OCI-LY1 (cell line): Measurements from ENCODE around the gene NREP.

Experiments
- H2AFZ ChIP-seq: fragments of 200-600 bp; sonication (generic), shearing (Covaris generic); 2 replicates; pipeline ENCODE4 v1.6.0; 2014; ENCODE audit warnings: antibody characterized with exemption, mild to moderate bottlenecking, low read length
- H3F3A ChIP-seq: fragments of 200-600 bp; sonication (generic), shearing (Covaris generic); 2 replicates; pipeline ENCODE4 v1.6.0; 2014; ENCODE audit warnings: mild to moderate bottlenecking, antibody characterized with exemption, low read length, moderate library complexity; ENCODE audit not compliant: insufficient read depth
- H3K27ac ChIP-seq: fragments of 200-600 bp; sonication (generic); 2 replicates; pipeline ENCODE4 v1.5.1; 2014; ENCODE audit warnings: low read length, mixed run types, mild to moderate bottlenecking, low read depth; ENCODE audit not compliant: poor library complexity, severe bottlenecking
- H3K27me3 ChIP-seq: fragments of 200-600 bp; sonication (generic); 2 replicates; pipeline ENCODE4 v1.6.0; 2014; ENCODE audit warnings: antibody characterized with exemption, mild to moderate bottlenecking, low read length, moderate library complexity; ENCODE audit not compliant: insufficient read depth
- H3K36me3 ChIP-seq: fragments of 200-600 bp; sonication (generic); 2 replicates; pipeline ENCODE4 v1.6.1; 2014; ENCODE audit warnings: mild to moderate bottlenecking, antibody characterized with exemption, low read length, moderate library complexity, mixed read lengths; ENCODE audit not compliant: insufficient read depth
- H3K4me1 ChIP-seq: fragments of 200-600 bp; sonication (generic); 2 replicates; pipeline ENCODE4 v1.5.1; 2014; ENCODE audit warnings: mild to moderate bottlenecking, low read length, moderate library complexity; ENCODE audit not compliant: insufficient read depth, severe bottlenecking
- H3K4me2 ChIP-seq: fragments of 200-600 bp; sonication (generic), shearing (Covaris generic); 2 replicates; pipeline ENCODE4 v1.6.1; 2014; ENCODE audit warnings: low read length
- H3K4me3 ChIP-seq: fragments of 200-600 bp; sonication (generic); 2 replicates; pipeline ENCODE4 v1.5.1; 2014; ENCODE audit warnings: low read length, low read depth, mild to moderate bottlenecking, mixed read lengths; ENCODE audit not compliant: poor library complexity, severe bottlenecking
- H3K79me2 ChIP-seq: fragments of 200-600 bp; shearing (Covaris generic); 2 replicates; pipeline ENCODE4 v1.6.1; 2016; ENCODE audit warnings: mixed run types, low read length, mixed read lengths; ENCODE audit not compliant: insufficient read depth
- H3K9ac ChIP-seq: fragments of 200-600 bp; sonication (generic), shearing (Covaris generic); 2 replicates; pipeline ENCODE4 v1.6.1; 2014; ENCODE audit warnings: mild to moderate bottlenecking, low read length, mixed read lengths
- H3K9me2 ChIP-seq: fragments of 200-600 bp; sonication (generic), shearing (Covaris generic); 2 replicates; pipeline ENCODE4 v1.6.1; 2014; ENCODE audit warnings: low read depth, mild to moderate bottlenecking, low read length, mixed read lengths
- H3K9me3 ChIP-seq: fragments of 200-600 bp; shearing (Covaris generic); 2 replicates; pipeline ENCODE4 v1.6.1; 2014; ENCODE audit warnings: low read length, mixed read lengths
- H4K20me1 ChIP-seq: fragments of 200-600 bp; sonication (generic), shearing (Covaris generic); 2 replicates; pipeline ENCODE4 v1.6.0; 2016; ENCODE audit warnings: mild to moderate bottlenecking, low read length; ENCODE audit not compliant: insufficient read depth
- CTCF ChIP-seq: fragments of 200-600 bp; sonication (generic), shearing (Covaris generic); IDR thresholded peaks from 2 replicates; pipeline ENCODE4 v1.5.1; 2017; ENCODE audit warnings: mild to moderate bottlenecking, antibody characterized with exemption, low read length, moderate library complexity, mixed read lengths
- EZH2 ChIP-seq: fragments of 200-600 bp; sonication (generic), shearing (Covaris generic); IDR thresholded peaks from 2 replicates; pipeline ENCODE4 v1.8.0; 2017; ENCODE audit warnings: borderline replicate concordance, mixed run types, mild to moderate bottlenecking, antibody characterized with exemption, low read length, moderate library complexity, mixed read lengths

NREP gene

DNA sequence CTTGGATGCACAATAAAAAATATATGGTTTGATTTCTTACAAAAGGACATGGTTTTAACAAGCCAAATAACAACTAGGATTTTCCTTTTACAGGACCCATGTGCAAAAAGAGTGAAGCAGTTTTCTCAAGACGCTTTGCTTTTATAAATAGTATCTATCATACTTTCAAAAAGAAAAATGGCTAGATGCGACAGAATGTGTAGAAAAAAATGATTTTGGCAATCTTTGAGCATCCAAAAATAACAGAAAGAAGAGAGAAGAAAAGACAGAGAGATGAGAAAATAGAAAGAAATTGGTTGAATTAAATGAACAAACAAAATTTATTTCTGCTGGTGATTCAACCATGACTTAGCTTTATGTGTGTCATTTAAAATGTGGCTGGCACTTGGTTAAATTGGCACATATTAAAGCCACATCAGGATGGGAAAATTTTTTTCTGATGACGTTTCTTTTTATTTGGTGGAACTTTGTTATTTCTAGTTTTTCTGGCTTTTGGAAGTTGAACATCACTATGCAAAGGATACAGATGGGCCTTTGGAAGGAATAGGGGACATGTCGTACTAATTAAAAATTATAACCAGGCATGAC is 35.6 kb upstream of the NREP start:
- H3F3A ChIP-seq, result no peaks in the 10 kb centered on the region
- H3K4me1 ChIP-seq, result no peaks in the 10 kb centered on the region
- H3K9me3 ChIP-seq, result no peaks in the 10 kb centered on the region
- H3K36me3 ChIP-seq, result no peaks in the 10 kb centered on the region; the same call in 1 of the 2 replicates
- H3K9me2 ChIP-seq, result no peaks in the 10 kb centered on the region
- H3K79me2 ChIP-seq, result no peaks in the 10 kb centered on the region
- H3K9ac ChIP-seq, result no peak overlapping the region
- H3K27ac ChIP-seq, result no peak overlapping the region
- TF ChIP-seq CTCF, result no peak
- no peak for TF ChIP-seq EZH2
- no peak overlapping the region for H3K4me2 ChIP-seq
- H2AFZ ChIP-seq, result no peak overlapping the region
- no peaks in the 10 kb centered on the region for H3K27me3 ChIP-seq
- H3K4me3 ChIP-seq, result no peak overlapping the region
- no peaks in the 10 kb centered on the region for H4K20me1 ChIP-seq

DNA sequence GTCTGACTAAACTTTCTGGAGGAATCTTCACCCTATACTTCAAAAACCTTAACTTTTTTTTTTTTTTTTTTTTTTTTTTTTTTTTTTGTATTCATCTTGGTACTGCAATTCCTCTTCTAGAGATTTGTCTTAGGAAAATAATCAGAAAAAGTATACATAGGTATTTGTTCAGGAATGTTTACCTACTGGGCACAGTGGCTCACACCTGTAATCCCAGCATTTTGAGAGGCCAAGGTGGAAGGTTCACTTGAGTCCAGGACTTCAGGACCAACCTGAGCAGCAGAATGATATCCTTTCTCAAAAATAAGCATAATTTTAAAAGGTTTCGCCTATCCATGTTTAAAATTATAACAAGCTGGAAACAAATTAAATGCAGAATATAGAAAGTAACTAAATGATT is 33.3 kb upstream of the NREP start:
- H2AFZ ChIP-seq, result no peak overlapping the region
- no peak overlapping the region for H3K4me3 ChIP-seq
- H3K9me3 ChIP-seq, result no peaks in the 10 kb centered on the region
- no peaks in the 10 kb centered on the region for H3F3A ChIP-seq
- TF ChIP-seq EZH2 (no peak), CTCF (no peak)
- H3K27me3 ChIP-seq, result no peaks in the 10 kb centered on the region
- no peaks in the 10 kb centered on the region; the same call in 1 of the 2 replicates for H3K36me3 ChIP-seq
- H4K20me1 ChIP-seq, result no peaks in the 10 kb centered on the region
- H3K27ac ChIP-seq, result no peak overlapping the region
- H3K4me2 ChIP-seq, result no peak overlapping the region
- no peak overlapping the region for H3K9ac ChIP-seq
- H3K79me2 ChIP-seq, result no peaks in the 10 kb centered on the region
- no peaks in the 10 kb centered on the region for H3K9me2 ChIP-seq
- no peaks in the 10 kb centered on the region for H3K4me1 ChIP-seq

- no peak for TF ChIP-seq CTCF
- no peak for TF ChIP-seq EZH2
- Histone ChIP-seq H3K79me2 (no peaks in the 10 kb centered on the region), H3K9me3 (no peaks in the 10 kb centered on the region), H3F3A (no peaks in the 10 kb centered on the region), H3K36me3 (no peaks in the 10 kb centered on the region), H3K9me2 (no peaks in the 10 kb centered on the region), H4K20me1 (no peaks in the 10 kb centered on the region), H3K27ac (no peak overlapping the region), H3K4me3 (no peak overlapping the region), H3K9ac (no peak overlapping the region), H2AFZ (no peak overlapping the region), H3K4me2 (no peak overlapping the region), H3K4me1 (peaks cover 9% of the 10 kb centered on the region), H3K27me3 (no peaks in the 10 kb centered on the region)
Observed at GRCh38 chr5:111787006-111787405, 30.0 kb upstream of the NREP start.
